GM12878 (cell line): ENCODE results near the gene NSMCE4A. TPM values are rescaled to one million over a fixed set of nuclear protein-coding genes. Genes with fewer than 3 reads are reported as not detected.
"Not testable (repeated sequence)": the region's sequence is repeated elsewhere in the genome, so short reads cannot be mapped to it uniquely, and the experiment has no call there.

Source experiments
- ATAC-seq: fragments of 200-7000 bp; cut with Tn5 transposase; 3 replicates; pipeline ENCODE4 v1.9.1; 2020; ENCODE audit warnings: mild to moderate bottlenecking, moderate library complexity
- BruUV-seq: library from RNA; stranded (reverse); fragments of 400-500 nt; replicated peaks from 2 replicates; lab custom pipeline; 2021; lab: Mats Ljungman, UMichigan
- CTCF ChIA-PET: fragments of 300-600 bp; sonication (Branson Sonifier 250); formaldehyde crosslinking; extraction: SDS; loops from one replicate; lab custom pipeline; 2021; ENCODE audit warnings: inconsistent platforms; lab: Yijun Ruan, JAX
- POLR2A ChIA-PET: fragments of 350-600 bp; formaldehyde crosslinking; extraction: SDS; loops from one replicate; lab custom pipeline; 2021; ENCODE audit warnings: inconsistent platforms; lab: Charles Lee
- RAD21 ChIA-PET: fragments of 300-600 bp; sonication (Branson Sonifier 250); formaldehyde crosslinking; loops from one replicate; lab custom pipeline; 2023; ENCODE audit warnings: antibody characterized with exemption; ENCODE audit not compliant: unreplicated experiment; lab: Charles Lee
- SMC1A ChIA-PET: fragments of 300-600 bp; sonication (Branson Sonifier 250); formaldehyde crosslinking; loops from one replicate; lab custom pipeline; 2023; ENCODE audit not compliant: unreplicated experiment, uncharacterized antibody; lab: Charles Lee
- DNase-seq: peaks from one replicate; pipeline ENCODE4 v3.0.0-alpha.2; 2011; ENCODE audit warnings: low read depth, low spot score
- FAIRE-seq: peaks from 3 replicates; lab custom pipeline; 2011; peaks lifted over from hg19 to GRCh38; lab: Jason Lieb, UNC
- H2AFZ ChIP-seq: 2 replicates; pipeline ENCODE4 v1.6.0; 2011; ENCODE audit warnings: low read depth, low read length, control low read depth; ENCODE audit not compliant: control insufficient read depth
- H3K27ac ChIP-seq: 2 replicates; pipeline ENCODE4 v1.5.1; 2011; ENCODE audit warnings: control low read depth; ENCODE audit not compliant: control insufficient read depth, insufficient read depth
- H3K27me3 ChIP-seq, 2 experiments: replicated peaks in 1 of 2; 2 replicates each; pipeline versions ENCODE4 v1.6.0 to v1.6.1; 2011; ENCODE audit warnings: low read length in 1 of 2; ENCODE audit not compliant: control insufficient read depth in 2 of 2, insufficient read depth in 2 of 2
- H3K36me3 ChIP-seq, 2 experiments: 2 replicates each; pipeline ENCODE4 v1.5.1; 2011; ENCODE audit warnings: low read length in 1 of 2; ENCODE audit not compliant: control insufficient read depth in 2 of 2, insufficient read depth in 2 of 2
- H3K4me1 ChIP-seq: 2 replicates; pipeline ENCODE4 v1.6.1; 2011; ENCODE audit warnings: mild to moderate bottlenecking, low read length, moderate library complexity, mixed read lengths; ENCODE audit not compliant: control insufficient read depth, insufficient read depth
- H3K4me2 ChIP-seq: 2 replicates; pipeline ENCODE4 v1.6.0; 2011; ENCODE audit warnings: control low read depth; ENCODE audit not compliant: control insufficient read depth, insufficient read depth
- H3K4me3 ChIP-seq: fragments of 200-600 bp; sonication (generic); 2 replicates; pipeline ENCODE4 v1.5.1; 2016
- H3K79me2 ChIP-seq: 2 replicates; pipeline ENCODE4 v1.6.0; 2011; ENCODE audit warnings: low read length; ENCODE audit not compliant: control insufficient read depth, insufficient read depth
- H3K9ac ChIP-seq: 2 replicates; pipeline ENCODE4 v1.8.0; 2011; ENCODE audit warnings: low read length, control low read depth, mixed read lengths; ENCODE audit not compliant: control insufficient read depth, insufficient read depth
- H3K9me3 ChIP-seq: replicated peaks from 3 replicates; pipeline ENCODE4 v1.5.1; 2011; ENCODE audit warnings: mild to moderate bottlenecking, low read length; ENCODE audit not compliant: control insufficient read depth, insufficient read depth
- H4K20me1 ChIP-seq: 2 replicates; pipeline ENCODE4 v1.6.0; 2011; ENCODE audit not compliant: control insufficient read depth, insufficient read depth
- MTA3 ChIP-seq: IDR thresholded peaks from 2 replicates; pipeline ENCODE4 v1.6.1; 2012; ENCODE audit warnings: low read length, inconsistent platforms, borderline replicate concordance
- PAX5 ChIP-seq: IDR thresholded peaks from 2 replicates; pipeline ENCODE4 v1.6.1; 2011; ENCODE audit warnings: low read depth, low read length, borderline replicate concordance
- RELA ChIP-seq: fragments of 450-650 bp; IDR thresholded peaks from 2 replicates; pipeline ENCODE4 v1.8.0; 2014; ENCODE audit warnings: borderline replicate concordance; ENCODE audit not compliant: partially characterized antibody
- WGBS: methylation state at CpG from one replicate; pipeline ENCODE4 v1.1.6; 2016; ENCODE audit warnings: low lambda C conversion rate; ENCODE audit not compliant: insufficient replicate concordance, insufficient coverage; ENCODE audit errors: missing lambda C conversion rate; 5-methylcytosine and 5-hydroxymethylcytosine counted together
- in situ Hi-C: fragments of 300-500 bp; cut with MboI; formaldehyde crosslinking; loops from 9 replicates; pipeline ENCODE4 v1.14.3; 2018; ENCODE audit warnings: mixed read lengths
- intact Hi-C: fragments of 100-400 bp; cut with micrococcal nuclease; formaldehyde crosslinking; loops from one replicate; pipeline ENCODE4 v1.14.2; 2022; ENCODE audit not compliant: unreplicated experiment
- polyA plus RNA-seq, 11 experiments: library from polyadenylated mRNA; depleted of rRNA in 4 of 11; unstranded in 6 of 11; stranded (reverse) in 5 of 11; fragments of >200 nt; fragmentation: Nextera tagmentation in 4 of 11; fragmentation: Illumina TruSeq in 1 of 11; extraction: Ambion mirVana in 4 of 11; extraction: Trizol in 1 of 11; gene quantifications; 1 replicate in 1 of 11; 2 replicates in 10 of 11; pipeline versions ENCODE4 v1.2.1 to v1.2.3, GENCODE V29; 2011 to 2016; ENCODE audit warnings: inconsistent platforms in 2 of 11, missing spikeins in 2 of 11, low read depth in 1 of 11
- total RNA-seq, 4 experiments: library from RNA; depleted of rRNA in 3 of 4; stranded (reverse); fragments of >200 nt in 3 of 4; fragmentation: Illumina TruSeq in 1 of 4; extraction: Trizol in 1 of 4; gene quantifications; 2 replicates each; pipeline versions ENCODE4 v1.2.1 to v1.2.3, GENCODE V29; 2013 to 2021
- TF ChIP-seq, protein P1 (sequence below): fragments of 150-350 bp; IDR thresholded peaks from 2 replicates; pipeline ENCODE4 v1.6.1; 2016; ENCODE audit warnings: low read depth, low read length

The NSMCE4A gene
- total and polyA plus RNA-seq, 10 of the 15 experiments (the other 5 are each of a cell fraction or from before 2014, with no cell fraction given): 14.2 to 105 (median 76.1) TPM

DNA sequence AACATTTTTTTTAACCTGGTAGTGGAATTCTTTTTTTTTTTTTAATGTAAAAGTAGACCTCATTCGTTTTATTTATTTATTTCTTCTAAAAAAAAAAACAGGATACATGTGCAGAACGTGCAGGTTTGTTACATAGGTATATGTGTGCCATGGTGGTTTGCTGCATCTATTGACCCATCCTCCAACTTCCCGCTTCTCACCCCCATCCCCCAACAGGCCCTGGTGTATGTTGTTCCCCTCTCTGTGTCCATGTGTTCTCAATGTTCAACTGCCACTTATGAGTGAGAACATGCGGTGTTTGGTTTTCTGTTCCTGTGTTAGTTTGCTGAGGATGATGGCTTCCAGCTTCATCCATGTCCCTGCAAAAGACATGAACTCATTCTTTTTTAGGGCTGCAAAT, 42.9 kb upstream of the NSMCE4A start:
- BruUV-seq, H3K36me3 ChIP-seq, H3K9me3 ChIP-seq, DNase-seq, ATAC-seq, FAIRE-seq, H3K27ac ChIP-seq, H4K20me1 ChIP-seq, H3K27me3 ChIP-seq, H3K9ac ChIP-seq, POLR2A ChIA-PET, H3K4me3 ChIP-seq, H3K79me2 ChIP-seq, in situ Hi-C loops, H3K4me1 ChIP-seq, CTCF ChIA-PET, intact Hi-C loops, H3K4me2 ChIP-seq, SMC1A ChIA-PET, RAD21 ChIA-PET, H2AFZ ChIP-seq: not testable (repeated sequence)
- 80% methylated on average over 3 of the region's 4 CpGs for WGBS

DNA sequence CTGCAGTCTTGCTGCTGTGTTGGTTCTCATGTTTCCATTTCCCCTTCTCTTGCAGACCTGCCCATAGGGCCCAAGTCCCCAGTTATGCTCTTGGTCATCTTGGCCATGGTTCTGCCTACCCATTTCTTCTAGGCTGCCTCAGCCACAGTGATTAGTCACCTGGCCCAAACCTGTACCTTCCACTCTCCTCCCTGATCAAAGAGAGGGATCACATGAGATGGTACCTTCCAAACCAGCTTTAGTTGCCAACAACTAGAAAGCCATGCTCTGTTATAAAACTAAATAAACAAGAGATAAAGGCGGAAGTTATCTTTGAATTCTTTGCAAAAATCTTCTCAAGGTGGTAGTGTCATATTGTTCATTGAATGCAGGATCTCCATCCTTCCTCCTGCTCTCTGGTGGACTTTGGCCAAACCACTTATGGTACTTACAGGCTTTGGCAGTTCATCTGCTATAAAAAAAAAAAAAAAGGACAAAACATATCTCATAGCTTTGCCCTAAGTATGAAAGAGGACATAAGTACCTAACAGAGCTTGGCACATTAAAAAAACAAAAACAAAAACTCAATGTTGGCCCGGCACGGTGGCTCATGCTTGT, 39.7 kb upstream of the NSMCE4A start:
- Histone ChIP-seq H3K4me2 (no peak overlapping the region), H3K9ac (no peak overlapping the region), H3K27me3 (no peaks in the 10 kb centered on the region; a peak in 1 of 4 replicates), H2AFZ (no peak overlapping the region), H3K4me3 (no peak overlapping the region), H3K36me3 (no peaks in the 10 kb centered on the region), H3K79me2 (no peaks in the 10 kb centered on the region), H3K9me3 (no peaks in the 10 kb centered on the region), H4K20me1 (no peaks in the 10 kb centered on the region), H3K4me1 (no peaks in the 10 kb centered on the region), H3K27ac (no peak overlapping the region)
- BruUV-seq: no TSS peak
- ChIA-PET POLR2A (no interaction called here), RAD21 (no interaction called here), CTCF (no interaction called here), SMC1A (interaction anchor here (0.6 kb wide), 1 partner anchor 191 kb away, joined by 3 read pairs; no protein-coding TSS in a partner anchor)
- intact Hi-C loops (no loop called here), in situ Hi-C loops (no loop called here)
- ATAC-seq (no peak), DNase-seq (no peak), FAIRE-seq (no peak)
- no peak for TF ChIP-seq PAX5
- TF ChIP-seq RELA: no peak
- TF ChIP-seq, protein P1, sequence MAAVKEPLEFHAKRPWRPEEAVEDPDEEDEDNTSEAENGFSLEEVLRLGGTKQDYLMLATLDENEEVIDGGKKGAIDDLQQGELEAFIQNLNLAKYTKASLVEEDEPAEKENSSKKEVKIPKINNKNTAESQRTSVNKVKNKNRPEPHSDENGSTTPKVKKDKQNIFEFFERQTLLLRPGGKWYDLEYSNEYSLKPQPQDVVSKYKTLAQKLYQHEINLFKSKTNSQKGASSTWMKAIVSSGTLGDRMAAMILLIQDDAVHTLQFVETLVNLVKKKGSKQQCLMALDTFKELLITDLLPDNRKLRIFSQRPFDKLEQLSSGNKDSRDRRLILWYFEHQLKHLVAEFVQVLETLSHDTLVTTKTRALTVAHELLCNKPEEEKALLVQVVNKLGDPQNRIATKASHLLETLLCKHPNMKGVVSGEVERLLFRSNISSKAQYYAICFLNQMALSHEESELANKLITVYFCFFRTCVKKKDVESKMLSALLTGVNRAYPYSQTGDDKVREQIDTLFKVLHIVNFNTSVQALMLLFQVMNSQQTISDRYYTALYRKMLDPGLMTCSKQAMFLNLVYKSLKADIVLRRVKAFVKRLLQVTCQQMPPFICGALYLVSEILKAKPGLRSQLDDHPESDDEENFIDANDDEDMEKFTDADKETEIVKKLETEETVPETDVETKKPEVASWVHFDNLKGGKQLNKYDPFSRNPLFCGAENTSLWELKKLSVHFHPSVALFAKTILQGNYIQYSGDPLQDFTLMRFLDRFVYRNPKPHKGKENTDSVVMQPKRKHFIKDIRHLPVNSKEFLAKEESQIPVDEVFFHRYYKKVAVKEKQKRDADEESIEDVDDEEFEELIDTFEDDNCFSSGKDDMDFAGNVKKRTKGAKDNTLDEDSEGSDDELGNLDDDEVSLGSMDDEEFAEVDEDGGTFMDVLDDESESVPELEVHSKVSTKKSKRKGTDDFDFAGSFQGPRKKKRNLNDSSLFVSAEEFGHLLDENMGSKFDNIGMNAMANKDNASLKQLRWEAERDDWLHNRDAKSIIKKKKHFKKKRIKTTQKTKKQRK: no peak
- no peak for TF ChIP-seq MTA3
- WGBS: 67% methylated on average over 3 of the region's 3 CpGs
